ENCODE data around the gene CHCHD3.
"Not testable (repeated sequence)": the region's sequence is repeated elsewhere in the genome, so short reads cannot be mapped to it uniquely, and the experiment has no call there.

Gene CHCHD3

GRCh38 chr7:133040674-133041073, 41.2 kb downstream of the CHCHD3 start:
- DNase-seq (ENCODE audit: low read depth), result no peak

DNA sequence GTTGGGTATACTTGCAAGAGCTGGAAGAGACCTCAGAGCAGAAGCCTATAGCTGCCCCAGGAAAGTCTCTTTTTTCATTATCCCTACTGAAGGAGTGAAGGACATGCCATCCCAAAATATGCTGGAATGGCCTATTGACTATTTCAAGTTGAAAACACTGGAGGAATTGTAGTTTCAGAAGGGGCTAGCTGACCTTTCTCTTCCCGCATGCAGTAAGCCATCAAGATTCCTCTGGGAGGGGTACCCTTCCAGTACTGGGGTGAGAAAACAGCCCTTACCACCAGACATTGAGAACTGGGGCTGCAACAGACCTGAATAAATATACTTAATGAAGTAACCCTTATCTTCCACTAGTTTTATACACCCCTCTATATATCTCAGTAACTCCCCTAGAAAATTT, 41.7 kb downstream of the CHCHD3 start:
- no peak for DNase-seq (ENCODE audit: low read depth)

GRCh38 chr7:133039614-133040013, 42.3 kb downstream of the CHCHD3 start:
- DNase-seq (ENCODE audit: low read depth), result no peak

GRCh38 chr7:133036289-133036688, 45.6 kb downstream of the CHCHD3 start:
- no peak for DNase-seq (ENCODE audit: low read depth)

- DNase-seq (ENCODE audit: low read depth), result not testable (repeated sequence)
These were observed 46.6 kb downstream of the CHCHD3 start for GRCh38 chr7:133035240-133035639.

- DNase-seq (ENCODE audit: low read depth), result no peak
These were observed 51.5 kb downstream of the CHCHD3 start for GRCh38 chr7:133030346-133030745.

GRCh38 chr7:133029463-133029862, 52.4 kb downstream of the CHCHD3 start:
- DNase-seq (ENCODE audit: low read depth), result no peak

DNA sequence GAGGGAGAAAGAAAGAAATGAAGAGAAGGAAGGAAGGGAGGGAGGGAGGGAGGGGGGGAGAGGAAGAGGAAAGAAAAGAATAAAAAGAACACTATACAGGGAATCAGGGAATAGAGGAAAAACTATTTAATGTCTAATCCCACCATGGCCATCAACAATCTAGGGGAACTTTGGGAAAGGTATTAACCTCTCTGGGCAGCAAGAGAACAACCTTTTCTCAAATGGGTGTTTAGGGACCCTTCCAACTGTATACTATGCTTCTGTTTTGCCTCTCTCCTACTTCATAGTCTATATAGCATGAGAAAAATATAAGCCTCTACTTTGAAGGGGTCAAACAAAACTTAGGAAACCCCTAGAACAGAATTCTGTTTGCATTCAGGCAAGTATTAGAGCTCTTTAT, 54.5 kb downstream of the CHCHD3 start:
- no peak for DNase-seq (ENCODE audit: low read depth)

- no peak for DNase-seq (ENCODE audit: low read depth)
These were observed 55.6 kb downstream of the CHCHD3 start for GRCh38 chr7:133026210-133026859.

DNA sequence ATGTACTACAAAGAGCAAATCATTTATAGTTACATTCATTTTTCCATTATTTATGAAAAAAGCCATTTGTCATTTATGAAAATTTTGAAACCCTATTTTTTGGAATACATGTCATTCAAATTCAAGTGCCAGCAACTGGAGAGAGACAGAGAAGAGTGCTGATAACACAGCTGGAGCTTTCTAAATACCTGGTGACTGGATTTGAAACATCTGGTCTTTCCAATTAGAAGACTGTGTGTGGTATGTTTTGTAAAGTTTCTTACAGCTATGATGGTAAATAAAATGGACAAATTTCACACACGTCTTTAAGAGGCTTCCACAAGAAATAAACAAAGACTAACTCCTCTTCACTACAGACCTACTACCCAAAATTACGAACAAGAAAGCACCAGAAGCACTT, 56.8 kb downstream of the CHCHD3 start:
- no peak for DNase-seq (ENCODE audit: low read depth)

- no peak for DNase-seq (ENCODE audit: low read depth)
These were observed 57.3 kb downstream of the CHCHD3 start for GRCh38 chr7:133024596-133024995.

DNA sequence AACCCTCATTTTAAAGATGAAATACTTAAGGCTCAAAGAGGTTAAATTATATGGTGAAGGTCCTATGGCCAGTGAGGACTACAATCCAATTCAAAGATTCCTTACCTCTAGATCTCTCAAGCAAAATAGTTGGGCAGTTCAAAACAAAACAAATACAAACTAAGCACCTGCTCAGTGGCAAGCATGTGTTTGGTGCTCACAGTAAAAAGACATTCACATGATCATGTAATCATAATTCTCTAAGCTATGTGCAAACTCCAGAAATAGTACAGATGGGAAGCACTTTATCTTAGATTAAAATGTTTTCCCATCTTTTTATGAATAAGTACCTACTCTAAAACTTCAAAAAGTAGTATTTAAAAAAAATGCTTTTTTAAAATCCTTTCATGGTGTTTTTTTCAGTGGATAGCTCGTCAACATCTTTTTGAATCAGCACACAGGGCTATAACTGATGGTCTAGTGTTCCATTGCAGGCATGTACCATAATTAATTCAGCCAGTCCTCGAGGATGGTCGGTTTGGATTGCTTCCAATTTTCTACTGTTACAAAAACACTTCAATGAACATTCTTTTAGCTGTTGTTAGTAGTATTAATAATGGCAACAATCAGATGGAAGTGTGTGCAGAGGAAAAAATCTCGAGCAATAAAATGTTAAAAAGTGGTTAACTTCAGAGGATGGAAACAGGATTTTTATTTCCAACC, 58.4 kb downstream of the CHCHD3 start:
- no peak for DNase-seq (ENCODE audit: low read depth)

DNA sequence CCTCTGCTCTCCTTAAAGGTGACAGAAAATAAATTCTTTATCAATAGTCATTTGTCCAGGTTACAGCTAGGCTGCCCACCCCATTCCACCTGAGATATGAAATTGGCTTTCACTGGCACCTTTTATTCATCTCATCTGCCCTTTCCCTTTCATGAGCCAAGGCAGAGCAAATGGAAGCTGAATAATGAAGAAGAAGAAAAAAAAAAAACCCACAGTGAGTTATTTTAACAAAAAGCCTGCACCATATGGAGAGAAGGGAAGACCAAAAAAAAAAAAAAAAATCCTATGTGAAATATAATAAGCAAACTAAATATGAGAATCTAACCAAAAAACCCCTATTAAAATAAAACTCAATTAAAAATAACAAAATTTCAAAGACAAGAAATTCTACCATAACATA, 59.2 kb downstream of the CHCHD3 start:
- DNase-seq (ENCODE audit: low read depth), result no peak

DNA sequence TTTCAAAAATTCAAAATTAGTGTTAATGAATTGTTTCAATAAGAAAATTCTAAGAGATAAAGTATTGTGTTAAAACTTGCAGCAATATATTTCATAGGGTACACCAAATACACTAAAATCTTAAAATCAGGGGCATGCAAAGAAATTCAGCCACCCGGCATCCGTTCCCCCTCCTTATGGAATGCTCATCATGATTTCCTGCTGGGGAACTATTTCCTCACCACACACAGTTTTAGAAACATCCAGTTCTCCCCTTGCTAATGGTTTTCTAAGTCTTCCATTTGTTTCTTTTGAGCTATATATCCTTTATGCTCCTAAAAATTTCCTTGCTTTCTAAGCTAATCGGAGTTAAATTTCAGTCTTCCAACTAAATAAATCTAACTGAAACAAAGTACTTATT, 60.7 kb downstream of the CHCHD3 start:
- DNase-seq (ENCODE audit: low read depth), result no peak

- DNase-seq (ENCODE audit: low read depth), result no peak
These were observed 61.4 kb downstream of the CHCHD3 start for GRCh38 chr7:133020496-133020895.

DNA sequence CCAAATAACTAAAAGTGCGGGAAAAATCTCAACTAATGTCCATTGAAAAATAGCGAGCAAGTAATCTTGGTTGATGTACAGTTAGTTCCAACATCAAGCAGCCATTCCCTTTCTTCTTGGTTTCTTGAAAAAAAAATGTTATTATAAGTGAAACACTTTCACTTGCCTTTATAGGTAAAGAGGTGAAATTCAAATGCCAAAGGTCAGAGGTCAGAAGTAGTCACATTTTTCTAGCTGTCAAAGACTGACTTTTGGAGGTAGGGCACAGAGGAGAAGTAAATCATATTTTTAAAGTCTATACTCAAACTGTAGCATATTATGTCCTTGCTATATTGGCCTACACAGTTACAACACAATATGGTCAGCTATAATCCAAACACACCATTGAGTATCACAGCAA, 62.3 kb downstream of the CHCHD3 start:
- no peak for DNase-seq (ENCODE audit: low read depth)

- no peak for DNase-seq (ENCODE audit: low read depth)
These were observed 65.3 kb downstream of the CHCHD3 start for GRCh38 chr7:133016604-133017003.

DNA sequence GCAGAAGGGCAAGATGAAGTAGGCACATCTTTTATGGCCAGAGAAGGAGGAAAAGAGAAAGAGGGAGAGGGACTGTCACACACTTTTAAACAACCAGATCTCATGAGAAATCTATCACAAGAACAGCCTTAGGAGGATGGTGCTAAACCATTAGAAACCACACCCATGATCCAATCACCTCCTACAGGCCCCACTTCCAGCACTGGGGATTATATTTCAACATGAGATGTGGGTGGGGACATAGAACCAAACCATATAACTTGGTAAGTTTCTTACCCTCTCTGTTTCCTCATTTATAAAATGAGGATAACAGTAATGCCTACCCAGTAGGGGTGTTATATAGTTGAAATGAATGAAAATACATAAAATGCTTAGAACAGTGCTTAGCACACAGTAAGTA, 66.0 kb downstream of the CHCHD3 start:
- no peak for DNase-seq (ENCODE audit: low read depth)

DNA sequence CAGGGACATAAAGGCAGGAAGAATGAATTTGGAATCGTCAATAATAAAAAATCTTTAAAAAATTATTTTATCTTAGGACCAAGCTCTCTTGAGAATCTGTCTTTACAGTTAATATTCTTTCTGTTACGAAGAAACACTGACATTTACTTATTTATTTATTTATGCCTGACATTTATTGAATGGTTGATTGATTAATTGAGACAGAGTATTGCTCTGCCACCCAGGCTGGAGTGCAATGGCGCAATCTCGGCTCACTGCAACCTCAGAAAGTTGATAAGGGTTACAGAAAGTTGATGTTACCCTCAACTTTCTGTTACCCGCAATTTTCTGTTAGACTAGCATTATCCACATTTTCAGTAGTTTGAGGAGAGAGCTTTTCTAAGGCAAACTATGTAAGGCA, 70.1 kb downstream of the CHCHD3 start:
- DNase-seq (ENCODE audit: low read depth), result no peak

DNA sequence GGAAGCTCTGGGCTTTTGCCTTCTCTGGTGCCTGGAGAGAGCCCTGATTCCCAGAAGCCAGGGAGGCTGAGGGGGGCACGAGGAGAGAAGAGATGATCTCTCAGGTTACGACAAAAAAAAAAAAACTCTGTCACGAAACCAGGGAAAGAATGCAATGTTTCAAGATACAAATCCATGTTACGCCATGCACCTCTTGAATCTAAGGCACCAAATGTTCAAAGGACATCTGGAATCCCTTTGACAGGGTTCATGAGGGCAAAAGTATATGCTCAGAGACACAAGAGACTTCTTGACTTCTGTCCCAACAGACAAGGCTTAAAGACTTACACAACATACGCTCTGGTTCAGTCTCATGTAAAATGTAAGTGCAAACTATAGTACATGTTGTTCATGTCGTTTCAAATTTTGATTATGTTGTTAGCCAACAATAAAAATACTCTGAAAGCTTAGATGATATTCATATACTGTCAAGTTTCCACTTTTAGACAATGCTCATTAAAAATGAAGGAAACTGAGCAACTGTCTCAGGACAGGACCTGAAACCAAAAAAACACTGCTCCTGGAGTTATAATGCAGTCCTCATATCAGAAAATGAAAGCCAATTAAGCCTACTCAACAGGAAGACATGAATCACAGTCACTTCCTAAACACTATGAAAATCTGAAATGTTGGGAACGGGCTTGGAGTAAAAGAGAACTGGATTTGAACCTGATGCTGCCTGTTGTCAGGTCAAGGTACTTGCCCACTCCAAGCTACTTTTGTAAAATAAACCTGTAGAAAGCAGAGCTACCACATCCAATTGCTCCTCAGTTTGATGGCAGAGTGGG, 72.3 kb downstream of the CHCHD3 start:
- no peak for DNase-seq (ENCODE audit: low read depth)

GRCh38 chr7:133007961-133008360, 73.9 kb downstream of the CHCHD3 start:
- DNase-seq (ENCODE audit: low read depth), result no peak

DNA sequence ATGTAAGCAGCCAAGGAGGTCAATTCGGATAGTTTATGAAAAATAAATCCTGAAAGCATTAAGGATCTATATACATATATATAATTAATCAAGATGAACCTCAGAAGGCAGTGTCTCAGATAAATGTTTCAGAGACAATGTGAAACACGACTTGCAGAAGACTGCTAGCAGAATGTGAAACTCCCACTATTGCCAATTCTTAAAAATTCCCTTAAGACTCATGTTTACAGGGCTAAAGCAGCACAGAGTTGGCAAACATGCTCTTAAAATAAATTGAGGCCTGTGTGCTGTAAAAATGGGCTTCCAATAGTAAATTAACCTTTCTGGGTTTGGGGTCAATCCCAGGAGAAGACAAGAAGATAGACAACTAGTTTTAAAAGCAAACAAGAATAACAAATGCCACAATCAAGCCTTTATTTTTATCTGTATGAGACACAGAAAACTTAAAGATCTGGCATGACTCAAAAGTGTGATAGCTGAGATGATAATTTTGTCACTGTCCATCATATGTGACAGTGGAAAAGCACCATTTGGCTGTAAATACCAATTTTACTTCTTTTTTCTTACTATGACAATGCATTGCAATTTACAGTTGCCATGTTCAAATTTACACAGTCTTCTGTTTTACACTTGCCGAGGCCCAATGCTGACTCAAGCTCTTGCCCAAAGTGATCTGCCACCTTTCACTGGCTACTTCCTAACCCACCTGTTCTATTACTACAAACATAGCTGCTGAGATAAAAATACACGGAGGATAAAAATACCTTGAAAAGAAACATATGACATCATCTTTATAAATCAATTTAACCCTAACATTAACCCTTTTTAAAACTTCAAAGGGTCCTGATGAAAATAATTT, 78.6 kb downstream of the CHCHD3 start:
- DNase-seq (ENCODE audit: low read depth), result no peak

Measured in stimulated activated CD8-positive, alpha-beta memory T cell treated with anti-CD3 and anti-CD28 coated beads, Interleukin-7, amount 100 ng/mL, for 24 hours (primary cell).